Epithelial cell of proximal tubule (primary cell): ENCODE measurements around the gene PRDX1. TPM values are rescaled to one million over a fixed set of nuclear protein-coding genes. Genes with fewer than 3 reads are reported as not detected.
A peak's percentile ranks its signal among the peaks of the same experiment; 100 is the strongest.
"Not testable (repeated sequence)": the region's sequence is repeated elsewhere in the genome, so short reads cannot be mapped to it uniquely, and the experiment has no call there.

Source experiments
- DNase-seq: peaks from one replicate; pipeline ENCODE4 v3.0.0-alpha.2; 2011; ENCODE audit warnings: low read depth
- H3K4me3 ChIP-seq: 2 replicates; pipeline ENCODE4 v1.5.1; 2011; ENCODE audit warnings: low read depth, mild to moderate bottlenecking, low read length
- total RNA-seq: library from RNA; depleted of rRNA; stranded (reverse); fragments of >200 nt; gene quantifications from 2 replicates; pipeline ENCODE4 v1.2.3, GENCODE V29; 2015
- TF ChIP-seq, protein P1 (sequence below): conservative IDR thresholded peaks from 2 replicates; pipeline ENCODE4 v1.5.1; 2012; ENCODE audit warnings: low read depth, mild to moderate bottlenecking, low read length

Gene PRDX1
- total RNA-seq, 1 donor from 2014 or later: 824 TPM

DNA sequence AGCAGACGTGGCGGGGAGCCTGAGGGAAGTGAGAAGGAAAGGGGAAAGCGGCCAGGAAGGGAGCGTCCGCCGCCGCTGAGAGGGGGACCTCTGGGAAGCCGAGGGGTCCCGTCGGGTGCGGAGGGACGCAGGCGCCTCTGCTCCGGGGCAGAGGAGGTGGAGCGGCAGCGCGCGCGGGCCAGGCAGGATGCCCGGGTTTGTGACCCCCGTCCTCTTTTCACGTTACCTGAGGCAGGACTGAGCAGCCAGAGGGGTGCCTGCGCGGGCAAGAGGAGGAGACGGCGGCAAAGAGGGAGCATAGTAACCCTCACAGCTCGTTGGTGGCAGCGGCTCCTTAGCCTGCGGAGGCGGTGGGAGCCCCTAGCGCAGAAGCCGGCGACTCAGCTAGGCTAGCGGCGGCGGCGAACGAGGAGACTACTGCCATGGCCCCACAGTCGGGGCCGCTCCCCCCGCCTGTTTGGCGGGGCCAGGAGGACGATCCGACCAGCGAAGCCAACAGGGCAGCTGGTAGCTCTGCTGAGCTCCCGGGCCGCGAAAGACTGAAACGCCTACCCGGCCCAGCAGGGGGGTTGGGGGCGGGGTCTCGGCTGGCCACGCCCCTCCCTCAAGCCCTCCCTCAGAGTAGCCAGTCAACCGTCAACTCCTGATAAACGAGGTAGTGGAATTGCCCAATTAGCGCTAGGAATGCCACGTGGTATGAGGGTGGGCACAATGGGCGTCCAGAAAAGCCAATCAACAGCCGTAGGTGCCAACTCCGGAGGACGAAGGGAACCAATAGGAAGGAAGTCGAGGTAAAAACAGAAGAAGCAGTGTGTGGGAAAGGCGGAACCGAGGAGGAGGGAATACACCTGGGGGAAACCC lies 30.8 kb downstream of the PRDX1 start, which contains the start of gene TESK2:
TESK2 (minus strand) TSS at position 538 of the 861 bp plus-strand sequence. CDS start 33,378 bp downstream, outside the sequence.
- peak; percentile 100 for DNase-seq
- H3K4me3 ChIP-seq: peak within 1 kb of the TSS; percentile 84
- TF ChIP-seq, protein P1, sequence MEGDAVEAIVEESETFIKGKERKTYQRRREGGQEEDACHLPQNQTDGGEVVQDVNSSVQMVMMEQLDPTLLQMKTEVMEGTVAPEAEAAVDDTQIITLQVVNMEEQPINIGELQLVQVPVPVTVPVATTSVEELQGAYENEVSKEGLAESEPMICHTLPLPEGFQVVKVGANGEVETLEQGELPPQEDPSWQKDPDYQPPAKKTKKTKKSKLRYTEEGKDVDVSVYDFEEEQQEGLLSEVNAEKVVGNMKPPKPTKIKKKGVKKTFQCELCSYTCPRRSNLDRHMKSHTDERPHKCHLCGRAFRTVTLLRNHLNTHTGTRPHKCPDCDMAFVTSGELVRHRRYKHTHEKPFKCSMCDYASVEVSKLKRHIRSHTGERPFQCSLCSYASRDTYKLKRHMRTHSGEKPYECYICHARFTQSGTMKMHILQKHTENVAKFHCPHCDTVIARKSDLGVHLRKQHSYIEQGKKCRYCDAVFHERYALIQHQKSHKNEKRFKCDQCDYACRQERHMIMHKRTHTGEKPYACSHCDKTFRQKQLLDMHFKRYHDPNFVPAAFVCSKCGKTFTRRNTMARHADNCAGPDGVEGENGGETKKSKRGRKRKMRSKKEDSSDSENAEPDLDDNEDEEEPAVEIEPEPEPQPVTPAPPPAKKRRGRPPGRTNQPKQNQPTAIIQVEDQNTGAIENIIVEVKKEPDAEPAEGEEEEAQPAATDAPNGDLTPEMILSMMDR: no peak

DNA sequence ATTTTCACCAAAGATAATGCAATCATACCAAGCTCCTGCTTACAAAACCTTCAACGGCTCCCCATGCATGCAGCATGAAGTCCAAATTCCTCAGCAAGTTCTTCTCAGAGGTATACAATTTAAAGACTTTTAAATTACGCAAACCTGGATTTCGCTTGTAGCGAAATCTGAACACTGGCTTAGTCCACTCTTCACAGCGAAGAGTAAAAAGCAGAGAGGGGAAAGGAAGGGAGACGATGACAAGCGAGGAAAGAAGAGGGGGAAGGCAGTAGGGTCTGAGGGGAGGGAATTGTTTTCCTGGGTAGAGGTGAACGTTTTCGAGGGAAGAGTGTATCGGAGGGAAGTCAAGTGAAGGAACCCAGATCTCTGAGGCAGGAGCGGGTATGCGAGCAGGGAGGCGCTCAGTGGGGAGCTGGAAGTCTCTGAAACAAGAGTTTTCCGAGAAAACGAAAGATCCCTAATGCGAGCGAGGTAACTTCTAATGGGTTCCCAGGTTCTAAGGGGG lies 31.5 kb downstream of the PRDX1 start:
- TF ChIP-seq, protein P1: no peak
- no peak for DNase-seq
- H3K4me3 ChIP-seq: peak overlapping the region; percentile 84

DNA sequence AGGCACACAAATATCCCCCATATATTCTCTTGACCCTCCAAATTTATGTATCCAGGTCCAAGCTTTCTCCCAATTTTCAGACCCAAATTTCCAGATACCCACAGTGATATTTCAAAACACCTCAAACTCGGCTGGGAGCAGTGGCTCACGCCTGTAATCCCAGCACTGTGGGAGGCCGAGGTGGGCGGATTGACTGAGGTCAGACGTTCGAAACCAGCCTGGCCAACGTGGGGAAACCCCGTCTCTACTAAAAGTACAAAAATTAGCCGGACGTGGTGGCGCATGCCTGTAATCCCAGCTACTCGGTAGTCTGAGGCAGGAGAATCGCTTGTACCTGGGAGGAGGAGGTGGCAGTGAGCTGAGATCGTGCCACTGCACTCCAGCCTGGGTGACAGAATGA lies 32.3 kb downstream of the PRDX1 start:
- peak overlapping the region; percentile 84 for H3K4me3 ChIP-seq
- not testable (repeated sequence) for DNase-seq

DNA sequence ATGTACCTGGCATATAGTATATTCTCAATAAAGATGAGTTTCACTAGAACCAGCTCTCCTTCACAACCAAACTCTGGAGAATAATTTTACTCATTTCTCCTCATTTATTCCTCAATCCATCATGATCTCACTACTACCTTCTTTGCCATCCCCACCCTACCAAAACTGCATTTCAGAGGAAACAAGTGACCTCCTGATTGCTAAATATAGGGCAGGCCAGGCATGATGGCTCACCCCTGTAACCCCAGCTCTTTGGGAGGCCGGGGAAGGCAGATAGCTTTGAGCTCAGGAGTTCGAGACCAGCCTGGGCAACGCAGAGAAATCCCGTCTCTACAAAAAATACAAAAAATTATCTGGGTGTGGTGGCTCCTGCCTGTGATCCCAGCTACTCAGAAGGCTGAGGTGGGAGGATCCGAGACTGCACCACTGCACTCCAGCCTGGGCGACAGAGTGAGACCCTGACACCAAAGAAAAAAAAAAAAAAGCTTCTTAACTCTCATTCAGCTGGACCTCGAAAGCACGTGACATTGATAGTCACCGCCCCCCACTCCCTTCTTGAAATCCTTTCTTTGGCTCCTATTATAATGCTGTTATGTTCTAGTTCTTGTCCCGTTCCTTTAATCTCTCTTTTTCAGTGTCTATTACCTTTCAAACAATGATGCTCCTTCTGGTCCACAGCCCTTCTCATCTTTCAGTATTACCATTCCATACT lies 32.9 kb downstream of the PRDX1 start:
- no peak for DNase-seq
- H3K4me3 ChIP-seq: no peak overlapping the region
- TF ChIP-seq, protein P1: no peak

DNA sequence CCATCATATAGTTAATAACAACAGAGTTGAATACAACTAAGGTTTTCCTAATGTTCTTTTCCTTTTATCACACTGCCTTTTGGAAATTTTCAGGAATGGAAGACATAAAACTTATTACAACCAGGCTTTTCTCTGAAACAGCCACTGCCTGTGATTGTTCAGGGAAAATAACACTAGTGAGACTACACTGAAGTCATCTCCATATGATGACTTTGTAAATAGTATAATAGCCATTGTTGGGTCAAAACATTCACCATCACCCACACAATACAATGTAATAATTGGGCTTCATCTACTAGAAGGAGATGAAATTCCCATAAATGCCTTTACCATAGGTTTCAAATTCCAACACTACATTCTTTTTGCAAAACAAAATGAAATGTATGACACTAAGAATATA lies 35.7 kb downstream of the PRDX1 start:
- H3K4me3 ChIP-seq: no peak overlapping the region
- DNase-seq: no peak
- TF ChIP-seq, protein P1: no peak

DNA sequence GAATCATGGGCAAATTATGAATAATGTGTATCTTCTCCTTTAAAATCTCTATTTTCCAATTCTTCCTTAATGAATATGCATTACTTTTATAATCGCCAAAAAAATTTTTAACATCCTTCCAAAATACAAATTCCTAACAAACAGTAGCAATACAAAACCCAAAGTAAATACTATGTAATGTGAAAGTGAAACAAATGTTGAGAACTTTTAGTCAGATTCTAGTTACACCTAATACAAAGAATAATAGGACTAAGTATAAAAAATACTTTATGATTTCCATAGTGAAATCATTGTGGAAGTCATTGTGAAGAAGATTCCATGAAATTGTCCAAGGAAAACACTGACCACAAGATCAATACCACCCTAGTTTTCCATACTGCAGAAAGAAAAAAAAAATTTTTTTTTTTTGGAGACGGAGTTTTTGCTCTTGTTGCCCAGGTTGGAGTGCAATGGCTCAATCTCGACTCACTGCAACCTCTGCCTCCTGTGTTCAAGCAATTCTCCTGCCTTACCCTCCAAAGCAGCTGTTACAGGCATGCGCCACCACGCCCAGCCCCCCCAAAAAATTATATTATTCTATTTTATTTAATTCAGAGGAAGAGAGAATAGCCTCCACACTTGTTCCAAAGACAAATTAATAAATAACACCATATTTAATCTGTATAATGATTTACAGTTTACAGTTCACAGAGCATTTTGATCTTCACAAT lies 42.5 kb downstream of the PRDX1 start:
- H3K4me3 ChIP-seq: no peak overlapping the region
- DNase-seq: no peak
- TF ChIP-seq, protein P1: no peak
